HG02588 (cell line): ENCODE measurements around the gene KCMF1.

Source experiments
- ATAC-seq: cut with Tn5 transposase; IDR thresholded peaks from one replicate; pipeline ENCODE4 v1.9.1; 2021; ENCODE audit warnings: mild to moderate bottlenecking, moderate library complexity; ENCODE audit not compliant: unreplicated experiment

KCMF1 gene

DNA sequence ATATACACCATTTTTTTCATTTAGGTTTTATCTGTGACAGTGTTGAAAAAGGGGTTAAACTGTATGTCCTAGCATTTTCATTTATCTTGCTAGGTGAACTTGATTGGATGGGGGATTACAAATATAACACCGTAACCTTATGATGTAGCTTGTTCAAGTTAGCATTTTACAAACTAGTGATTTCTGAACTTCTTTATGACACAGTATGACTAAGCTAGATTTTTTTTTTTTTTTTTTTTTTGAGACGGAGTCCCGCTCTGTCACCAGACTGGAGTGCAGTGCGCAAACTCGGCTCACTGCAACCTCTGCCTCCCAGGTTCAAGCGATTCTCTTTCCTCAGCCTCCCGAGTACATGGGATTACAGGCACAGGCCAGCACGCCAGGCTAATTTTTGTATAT lies 47.1 kb downstream of the KCMF1 start:
- ATAC-seq = no peak

GRCh38 chr2:85019121-85019520 lies 48.2 kb downstream of the KCMF1 start:
- ATAC-seq = no peak

- ATAC-seq = no peak
Observed at GRCh38 chr2:85022232-85022631, 51.3 kb downstream of the KCMF1 start.

DNA sequence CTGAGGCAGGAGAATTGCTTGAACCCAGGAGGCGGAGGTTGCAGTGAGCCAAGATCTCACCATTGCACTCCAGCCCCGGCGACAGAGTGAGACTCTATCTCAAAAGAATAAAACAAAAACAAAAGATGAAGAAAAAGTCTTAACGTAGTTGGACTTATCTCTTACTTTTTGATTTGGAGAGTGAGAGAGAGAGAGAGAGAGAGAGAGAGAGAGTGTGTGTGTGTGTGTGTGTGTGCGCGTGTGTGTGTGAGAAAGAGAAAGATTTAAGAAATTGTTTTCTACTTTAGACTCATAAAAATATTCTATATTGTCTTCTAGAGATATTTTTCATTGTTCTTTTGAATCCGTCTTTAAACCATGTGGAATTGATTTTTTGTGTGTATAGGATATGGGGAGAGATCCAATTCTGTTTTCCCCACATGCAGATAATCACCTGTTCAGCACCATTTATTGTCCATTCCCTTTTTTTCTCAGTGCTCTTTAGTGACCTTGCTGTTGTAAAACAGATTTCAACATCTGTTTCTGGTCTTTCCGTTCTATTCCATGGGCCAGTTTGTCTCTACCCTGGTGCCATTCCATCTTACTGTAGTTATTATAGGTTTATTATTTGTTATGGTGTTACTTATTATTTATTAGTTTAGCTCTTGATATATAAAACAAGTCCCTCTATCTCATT lies 53.5 kb downstream of the KCMF1 start:
- no peak for ATAC-seq

DNA sequence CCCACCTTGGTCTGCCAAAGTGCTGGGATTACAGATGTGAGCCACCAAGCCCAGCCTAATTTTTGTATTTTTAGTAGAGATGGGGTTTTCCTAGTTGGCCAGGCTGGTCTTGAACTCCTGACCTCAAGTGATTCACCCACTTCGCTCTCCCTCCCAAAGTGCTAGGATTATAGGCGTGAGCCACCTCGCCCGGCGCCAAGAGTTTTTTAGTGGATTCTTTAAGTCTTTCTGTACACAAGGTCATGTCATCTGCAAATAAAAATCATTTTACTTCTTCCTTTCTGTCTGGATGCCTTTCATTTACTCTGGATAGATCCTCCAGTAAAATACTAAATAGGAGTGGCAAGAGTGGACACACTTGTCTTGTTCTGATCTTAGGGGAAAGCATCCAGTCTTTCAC lies 61.7 kb downstream of the KCMF1 start:
- ATAC-seq = no peak

- no peak for ATAC-seq
Observed at GRCh38 chr2:85033388-85033787, 62.4 kb downstream of the KCMF1 start.

GRCh38 chr2:85034158-85034557 lies 63.2 kb downstream of the KCMF1 start:
- no peak for ATAC-seq

DNA sequence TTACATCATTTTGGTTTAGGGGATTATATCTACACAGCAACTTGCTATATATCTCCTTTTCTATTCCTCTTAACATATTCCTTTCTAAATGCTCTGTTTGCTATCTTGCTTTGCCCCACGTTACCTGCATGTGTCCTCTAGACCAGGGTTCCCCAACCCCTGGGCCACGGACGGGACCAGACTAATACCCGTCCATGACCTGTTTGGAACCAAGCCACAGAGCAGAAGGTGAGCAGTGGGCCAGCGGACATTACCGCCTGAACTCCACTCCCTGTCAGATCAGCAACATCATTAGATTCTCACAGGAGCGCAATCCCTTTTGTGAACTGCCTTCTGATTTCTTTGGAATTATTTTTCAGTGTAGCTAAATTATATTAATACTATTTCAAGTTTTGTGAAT lies 66.7 kb downstream of the KCMF1 start:
- no peak for ATAC-seq

DNA sequence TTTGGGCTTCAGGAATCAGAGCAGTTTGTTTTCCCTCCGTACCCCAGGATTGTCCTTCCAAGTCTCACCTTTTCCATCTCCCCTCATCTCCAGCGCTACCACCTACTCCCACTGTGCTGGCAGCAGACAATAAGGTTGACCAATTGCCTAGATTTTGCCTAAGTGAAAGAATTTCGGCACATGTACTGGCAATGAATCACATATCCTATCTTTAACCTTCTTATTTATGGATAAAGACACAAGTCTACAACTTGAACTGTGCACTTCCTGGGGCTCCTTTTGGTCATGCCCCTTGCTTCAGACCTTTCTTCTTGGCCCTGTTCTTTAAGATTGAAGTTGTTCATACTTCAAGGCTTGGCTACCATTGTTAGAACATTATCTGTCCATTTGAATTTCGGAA lies 71.4 kb downstream of the KCMF1 start:
- no peak for ATAC-seq

DNA sequence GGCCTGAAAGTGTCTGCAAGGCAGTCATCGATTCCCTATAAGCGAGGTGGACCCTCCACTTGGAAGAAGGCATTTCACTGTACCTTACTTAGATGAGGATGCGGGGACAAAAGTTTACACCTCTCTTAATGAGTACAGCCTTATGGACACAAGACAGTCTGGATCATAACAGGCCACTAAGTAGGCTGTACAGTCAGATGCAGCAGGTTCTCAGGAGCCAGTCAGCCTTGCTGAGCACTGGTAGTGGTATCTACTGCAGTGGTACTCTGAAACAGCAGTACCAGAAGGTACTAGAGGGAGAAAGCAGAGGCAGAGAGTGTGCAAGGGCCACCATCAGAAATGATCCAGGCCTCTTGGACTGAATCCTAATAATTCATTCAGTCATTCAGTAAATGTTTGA lies 77.6 kb downstream of the KCMF1 start:
- no peak for ATAC-seq

DNA sequence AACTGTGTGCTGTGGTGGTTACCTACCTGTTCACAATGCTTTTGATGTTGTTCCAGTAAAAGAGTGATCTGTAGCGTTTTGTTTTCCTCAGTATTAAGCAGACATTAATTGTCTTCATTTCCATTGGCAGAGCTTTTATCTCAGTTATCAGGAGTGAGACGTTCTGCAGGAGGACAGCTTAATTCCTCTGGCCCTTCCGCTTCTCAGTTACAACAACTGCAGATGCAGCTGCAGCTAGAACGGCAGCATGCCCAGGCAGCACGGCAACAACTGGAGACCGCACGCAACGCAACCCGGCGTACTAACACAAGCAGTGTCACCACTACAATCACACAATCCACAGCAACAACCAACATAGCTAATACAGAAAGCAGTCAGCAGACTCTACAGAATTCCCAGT lies 78.3 kb downstream of the KCMF1 start:
- no peak for ATAC-seq

GRCh38 chr2:85053802-85054201 lies 82.8 kb downstream of the KCMF1 start:
- no peak for ATAC-seq

DNA sequence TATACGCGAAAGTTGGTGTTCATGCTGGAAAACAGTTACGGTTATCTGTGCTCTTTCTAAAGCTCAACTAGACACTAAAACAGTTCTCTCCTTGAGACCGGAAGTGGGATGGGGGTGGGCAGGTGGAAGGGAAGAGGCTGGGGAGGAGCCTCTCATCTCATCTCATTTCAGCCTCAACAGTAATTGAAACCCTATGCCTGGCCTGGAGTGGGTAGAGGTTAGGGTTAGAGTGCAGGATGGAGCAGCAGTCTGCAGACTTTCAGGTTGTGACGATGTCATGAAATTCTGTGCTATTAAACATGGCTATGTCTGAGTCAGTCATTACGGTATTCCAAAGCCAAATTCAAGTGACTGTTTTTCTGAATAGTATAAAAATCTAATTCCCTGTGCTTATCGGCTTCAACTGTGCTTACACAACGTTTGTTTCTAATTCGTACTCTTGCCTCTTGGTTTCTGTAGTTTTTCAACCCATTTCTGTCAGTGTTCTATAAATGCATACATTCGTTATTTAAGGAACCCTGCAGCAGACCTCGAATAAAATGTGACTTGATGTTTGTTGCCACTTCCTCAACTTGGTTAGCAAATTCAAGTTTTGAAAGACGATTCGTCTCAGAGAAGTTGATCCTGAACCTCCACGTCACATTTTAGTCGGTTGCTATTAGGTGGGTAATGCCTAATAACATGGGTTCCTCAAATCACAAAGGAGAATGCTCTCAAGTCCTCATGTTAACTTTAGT lies 86.4 kb downstream of the KCMF1 start:
- no peak for ATAC-seq

DNA sequence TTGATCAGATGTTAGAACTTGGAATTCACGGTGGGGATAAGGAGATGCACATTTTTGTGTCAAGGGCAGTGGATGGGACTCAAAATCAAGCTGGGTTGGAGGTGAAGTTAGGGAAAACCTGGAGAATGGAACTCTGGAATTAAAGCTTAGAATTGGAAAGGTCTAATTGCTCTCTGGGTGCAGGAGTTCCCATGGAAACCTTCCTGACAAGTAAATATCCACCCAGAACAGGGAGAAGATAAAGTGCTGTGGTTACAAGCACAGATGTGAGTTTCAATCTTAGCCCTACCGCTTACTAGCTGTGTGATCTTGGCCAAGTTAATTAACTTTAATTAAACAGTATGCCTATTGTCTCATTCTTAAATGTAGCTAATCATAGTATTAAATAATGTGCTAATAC lies 90.9 kb downstream of the KCMF1 start:
- ATAC-seq = no peak

DNA sequence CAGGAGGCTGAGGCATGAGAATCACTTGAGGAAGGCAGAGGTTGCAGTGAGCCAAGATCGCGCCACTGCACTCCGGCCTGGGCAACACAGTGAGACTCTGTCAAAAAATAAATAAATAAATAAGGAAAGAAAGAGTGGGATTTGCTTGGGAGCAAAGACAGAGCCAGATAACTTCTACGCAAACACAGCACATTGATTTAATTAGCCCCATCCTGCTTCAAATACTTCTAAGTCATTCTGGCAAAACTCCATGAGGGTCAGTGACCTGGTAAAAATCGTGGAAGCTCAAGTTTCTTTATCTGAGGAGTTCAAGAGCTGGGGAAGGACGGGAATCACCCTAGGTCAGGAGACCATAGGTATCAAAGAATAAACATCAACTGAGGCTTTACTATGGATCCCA lies 91.6 kb downstream of the KCMF1 start:
- no peak for ATAC-seq

- ATAC-seq = no peak
Observed at GRCh38 chr2:85063981-85064599, 93.1 kb downstream of the KCMF1 start.

DNA sequence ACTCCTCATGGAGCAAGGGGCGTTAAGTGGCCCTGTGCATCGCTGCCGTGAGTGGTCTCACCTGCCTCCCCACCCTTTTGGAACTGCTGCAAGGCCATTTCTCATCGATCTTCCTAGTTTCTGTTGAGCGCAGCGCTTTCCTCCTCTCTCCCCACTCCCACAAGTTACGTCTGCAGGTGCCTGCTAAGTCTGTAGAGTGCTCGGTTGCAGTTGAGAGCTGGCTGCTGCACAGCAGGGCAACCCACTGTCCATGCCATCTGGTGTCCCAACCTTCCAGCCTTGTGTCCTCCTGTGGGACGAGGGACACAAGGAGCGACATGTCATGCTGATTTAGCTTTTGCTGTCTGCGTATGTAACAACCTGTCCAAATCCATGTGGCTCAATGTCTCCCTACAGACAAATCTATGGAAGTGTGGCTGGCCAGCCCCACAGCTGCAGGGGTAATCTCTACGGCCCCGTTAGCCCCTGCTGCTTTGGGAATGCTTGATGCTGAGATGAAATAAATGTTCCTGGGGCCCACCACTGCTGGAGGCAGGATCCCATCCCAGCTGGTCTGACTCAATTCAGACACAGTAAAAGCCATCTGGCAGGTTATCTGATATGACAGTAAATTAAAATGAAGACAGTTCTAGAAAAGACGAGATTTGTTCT lies 94.1 kb downstream of the KCMF1 start:
- no peak for ATAC-seq

- ATAC-seq = no peak
Observed at GRCh38 chr2:85066006-85066740, 95.2 kb downstream of the KCMF1 start.

DNA sequence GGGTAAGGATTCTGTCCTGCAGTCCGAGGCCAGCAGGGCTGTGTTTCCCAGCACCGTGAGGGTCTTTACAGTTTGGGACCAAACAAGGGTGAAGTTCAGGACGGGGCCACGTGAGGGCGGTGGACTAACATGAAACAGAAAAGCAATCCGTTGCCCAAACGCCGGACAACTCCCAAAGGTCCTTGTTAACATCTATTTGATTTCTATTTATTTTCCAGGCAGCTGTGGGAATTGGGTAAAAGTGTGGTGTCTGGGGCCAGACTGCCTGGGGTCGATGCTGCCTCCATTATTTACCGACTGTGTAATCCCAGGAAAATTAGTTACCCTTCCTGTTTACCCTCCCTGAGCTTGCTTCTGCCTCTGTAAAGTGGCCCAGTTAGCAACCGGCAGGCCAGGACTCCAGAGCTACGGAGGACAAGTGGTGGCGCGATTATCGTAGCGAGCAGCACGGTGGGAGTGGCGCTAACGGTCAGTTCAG lies 96.0 kb downstream of the KCMF1 start:
- ATAC-seq = no peak

GRCh38 chr2:85071096-85071495 lies 100.1 kb downstream of the KCMF1 start:
- ATAC-seq = no peak

DNA sequence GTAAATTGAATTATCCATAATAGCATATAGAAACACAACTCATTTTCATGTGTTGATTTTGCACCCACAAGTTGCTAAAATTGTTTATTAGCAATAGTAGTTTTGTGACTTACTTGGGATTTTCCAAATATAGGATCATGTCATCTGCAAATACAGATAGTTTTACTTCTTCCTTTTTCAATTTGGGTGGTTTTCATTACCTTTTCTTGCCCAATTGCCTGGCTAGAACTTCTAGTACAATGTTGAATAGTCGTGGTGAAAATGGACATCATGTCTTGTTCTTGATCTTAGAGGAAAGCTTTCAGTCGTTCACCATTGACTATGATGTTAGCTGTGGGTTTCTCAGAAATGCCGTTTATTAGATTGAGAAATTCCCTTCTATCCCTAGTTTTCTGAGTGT lies 102.1 kb downstream of the KCMF1 start:
- no peak for ATAC-seq
